Hematopoietic multipotent progenitor cell treated with erythropoietin and hydrocortisone succinate and interleukin-3 and kit ligand, for 4 days (in vitro differentiated cells): ENCODE measurements around the gene S100A7.

Experiments
- DNase-seq: peaks from one replicate; pipeline ENCODE4 v3.0.0-alpha.2; 2015

S100A7 gene

GRCh38 chr1:153460551-153460950, at the start of gene S100A7:
Gene S100A7 (minus strand): TSS chr1:153460651. CDS start chr1:153459013, 1,638 bp downstream.
- no peak for DNase-seq

- peak; percentile 83 for DNase-seq
These were observed 49.4 kb upstream of the S100A7 start for GRCh38 chr1:153509729-153510354.

GRCh38 chr1:153509036-153509435, 48.6 kb upstream of the S100A7 start:
- DNase-seq: no peak

- no peak for DNase-seq
These were observed 47.6 kb upstream of the S100A7 start for GRCh38 chr1:153507926-153508583.

- no peak for DNase-seq
These were observed 46.5 kb upstream of the S100A7 start for GRCh38 chr1:153506831-153507413.

GRCh38 chr1:153506386-153506785, 45.9 kb upstream of the S100A7 start:
- DNase-seq: no peak

- no peak for DNase-seq
These were observed 45.1 kb upstream of the S100A7 start for GRCh38 chr1:153505576-153505975.

GRCh38 chr1:153503766-153504165, 43.3 kb upstream of the S100A7 start:
- DNase-seq: no peak

- DNase-seq: no peak
These were observed 38.3 kb upstream of the S100A7 start for GRCh38 chr1:153498746-153499145.

- no peak for DNase-seq
These were observed 35.1 kb upstream of the S100A7 start for GRCh38 chr1:153495536-153495935.

GRCh38 chr1:153494976-153495535, 34.6 kb upstream of the S100A7 start:
- peak; percentile 82 for DNase-seq

GRCh38 chr1:153493343-153493960, 33.0 kb upstream of the S100A7 start:
- DNase-seq: no peak

- DNase-seq: peak; percentile 77
These were observed 30.0 kb upstream of the S100A7 start for GRCh38 chr1:153490272-153491051.

GRCh38 chr1:153488731-153489130, 28.3 kb upstream of the S100A7 start:
- DNase-seq: peak; percentile 61

- no peak for DNase-seq
These were observed 27.3 kb upstream of the S100A7 start for GRCh38 chr1:153487707-153488106.

GRCh38 chr1:153485863-153486262, 25.4 kb upstream of the S100A7 start:
- no peak for DNase-seq

GRCh38 chr1:153483776-153484175, 23.3 kb upstream of the S100A7 start:
- no peak for DNase-seq

- DNase-seq: no peak
These were observed 20.7 kb upstream of the S100A7 start for GRCh38 chr1:153481124-153481523.

- DNase-seq: no peak
These were observed 18.5 kb upstream of the S100A7 start for GRCh38 chr1:153478692-153479618.

GRCh38 chr1:153478047-153478691, 17.7 kb upstream of the S100A7 start:
- no peak for DNase-seq

- no peak for DNase-seq
These were observed 16.1 kb upstream of the S100A7 start for GRCh38 chr1:153476491-153477093.
